Embryonic facial prominence (tissue), 1 donor: ENCODE measurements around the gene MED17.

Source experiments
- DNase-seq: peaks from one replicate; pipeline ENCODE4 v3.0.0-alpha.2; 2016; ENCODE audit errors: extremely low spot score

The MED17 gene

GRCh38 chr11:93817426-93818348 is 33.6 kb downstream of the MED17 start:
- no peak for DNase-seq

- no peak for DNase-seq
Measured at GRCh38 chr11:93819966-93820695, 36.0 kb downstream of the MED17 start.

GRCh38 chr11:93820847-93821246 is 36.8 kb downstream of the MED17 start:
- no peak for DNase-seq

GRCh38 chr11:93821617-93822016 is 37.5 kb downstream of the MED17 start:
- DNase-seq = no peak

GRCh38 chr11:93822359-93822758 is 38.3 kb downstream of the MED17 start:
- no peak for DNase-seq

- no peak for DNase-seq
Measured at GRCh38 chr11:93823210-93823609, 39.1 kb downstream of the MED17 start.

- DNase-seq = no peak
Measured at GRCh38 chr11:93827363-93827762, 43.3 kb downstream of the MED17 start.

GRCh38 chr11:93829598-93829997 is 45.5 kb downstream of the MED17 start:
- DNase-seq = no peak

- DNase-seq = no peak
Measured at GRCh38 chr11:93831343-93832127, 47.5 kb downstream of the MED17 start.

- no peak for DNase-seq
Measured at GRCh38 chr11:93832780-93833179, 48.7 kb downstream of the MED17 start.

- no peak for DNase-seq
Measured at GRCh38 chr11:93838967-93839366, 54.9 kb downstream of the MED17 start.

- no peak for DNase-seq
Measured at GRCh38 chr11:93840180-93840579, 56.1 kb downstream of the MED17 start.

GRCh38 chr11:93840981-93841380 is 56.9 kb downstream of the MED17 start:
- no peak for DNase-seq

- DNase-seq = no peak
Measured at GRCh38 chr11:93841446-93841845, 57.4 kb downstream of the MED17 start.

- no peak for DNase-seq
Measured at GRCh38 chr11:93842034-93842433, 58.0 kb downstream of the MED17 start.

GRCh38 chr11:93842461-93842860 is 58.4 kb downstream of the MED17 start:
- no peak for DNase-seq

- DNase-seq = no peak
Measured at GRCh38 chr11:93843906-93844305, 59.8 kb downstream of the MED17 start.

GRCh38 chr11:93844568-93844967 is 60.5 kb downstream of the MED17 start:
- no peak for DNase-seq

- no peak for DNase-seq
Measured at GRCh38 chr11:93845181-93846092, 61.4 kb downstream of the MED17 start.

GRCh38 chr11:93846411-93846810 is 62.3 kb downstream of the MED17 start:
- DNase-seq = no peak

GRCh38 chr11:93849201-93849600 is 65.1 kb downstream of the MED17 start:
- no peak for DNase-seq
